Neural cell (in vitro differentiated cells): Measurements from ENCODE around the gene THOC1. TPM values are rescaled to one million over a fixed set of nuclear protein-coding genes. Genes with fewer than 3 reads are reported as not detected.

Experiments used
- H2AFZ ChIP-seq: fragments of 200-600, 300-800 bp; sonication (generic), shearing (Covaris generic); 2 replicates; pipeline ENCODE4 v1.6.0; 2014; ENCODE audit warnings: low read depth, mild to moderate bottlenecking, antibody characterized with exemption, low read length, moderate library complexity
- H3F3A ChIP-seq: fragments of 200-600 bp; shearing (Covaris generic); 2 replicates; pipeline ENCODE4 v1.6.1; 2016; ENCODE audit warnings: mild to moderate bottlenecking, moderate library complexity, mixed read lengths, antibody characterized with exemption, low read length; ENCODE audit not compliant: insufficient read depth, poor library complexity, severe bottlenecking
- H3K27ac ChIP-seq: fragments of 200-600, 300-800 bp; sonication (generic), shearing (Covaris generic); 2 replicates; pipeline ENCODE4 v1.5.1; 2014; ENCODE audit warnings: mild to moderate bottlenecking, low read length, moderate library complexity
- H3K27me3 ChIP-seq: fragments of 300-800, 200-600 bp; sonication (generic), shearing (Covaris generic); 2 replicates; pipeline ENCODE4 v1.6.0; 2014; ENCODE audit warnings: mild to moderate bottlenecking, low read depth, low read length, moderate library complexity; ENCODE audit not compliant: insufficient read depth
- H3K36me3 ChIP-seq: fragments of 300-800, 200-600 bp; sonication (generic), shearing (Covaris generic); 2 replicates; pipeline ENCODE4 v1.5.1; 2014; ENCODE audit warnings: mild to moderate bottlenecking, antibody characterized with exemption, low read length, moderate library complexity; ENCODE audit not compliant: insufficient read depth
- H3K4me2 ChIP-seq: fragments of 300-800, 200-600 bp; sonication (generic), shearing (Covaris generic); 2 replicates; pipeline ENCODE4 v1.6.0; 2014; ENCODE audit warnings: mild to moderate bottlenecking, low read length
- H3K4me3 ChIP-seq: fragments of 300-800, 200-600 bp; sonication (generic), shearing (Covaris generic); 2 replicates; pipeline ENCODE4 v1.5.1; 2014; ENCODE audit warnings: mild to moderate bottlenecking, low read length, moderate library complexity
- H3K79me2 ChIP-seq: fragments of 200-600 bp; shearing (Covaris generic); replicated peaks from 2 replicates; pipeline ENCODE4 v1.6.0; 2014; ENCODE audit warnings: mild to moderate bottlenecking, low read length, moderate library complexity; ENCODE audit not compliant: insufficient read depth
- H3K9ac ChIP-seq: fragments of 300-800, 200-600 bp; sonication (generic), shearing (Covaris generic); 2 replicates; pipeline ENCODE4 v1.6.1; 2016; ENCODE audit warnings: mild to moderate bottlenecking, low read length, mixed read lengths
- H3K9me2 ChIP-seq: fragments of 200-600 bp; shearing (Covaris generic); 2 replicates; pipeline ENCODE4 v1.6.1; 2016; ENCODE audit warnings: mild to moderate bottlenecking, low read length, mixed read lengths; ENCODE audit not compliant: insufficient read depth
- H3K9me3 ChIP-seq: fragments of 200-600, 300-800 bp; sonication (generic), shearing (Covaris generic); 2 replicates; pipeline ENCODE4 v1.6.1; 2016; ENCODE audit warnings: mild to moderate bottlenecking, mixed run types, low read length, moderate library complexity, mixed read lengths
- H4K20me1 ChIP-seq: fragments of 200-600 bp; shearing (Covaris generic); 2 replicates; pipeline ENCODE4 v1.6.1; 2016; ENCODE audit warnings: mild to moderate bottlenecking, mixed run types; ENCODE audit not compliant: insufficient read depth
- EP300 ChIP-seq: fragments of 450-650 bp; conservative IDR thresholded peaks from 2 replicates; pipeline ENCODE4 v1.6.1; 2014; ENCODE audit warnings: antibody characterized with exemption, mild to moderate bottlenecking, moderate library complexity; ENCODE audit not compliant: poor library complexity, severe bottlenecking
- EZH2 ChIP-seq: fragments of 200-600, 300-800 bp; shearing (Covaris generic), sonication (generic); IDR thresholded peaks from 2 replicates; pipeline ENCODE4 v1.6.1; 2014; ENCODE audit warnings: antibody characterized with exemption, low read length, borderline replicate concordance, mild to moderate bottlenecking; ENCODE audit not compliant: insufficient read depth, poor library complexity, severe bottlenecking
- MXI1 ChIP-seq: fragments of 450-650 bp; conservative IDR thresholded peaks from 2 replicates; pipeline ENCODE4 v1.6.1; 2014; ENCODE audit warnings: antibody characterized with exemption, mild to moderate bottlenecking; ENCODE audit not compliant: poor library complexity, severe bottlenecking
- POLR2AphosphoS5 ChIP-seq: IDR thresholded peaks from 2 replicates; pipeline ENCODE4 v1.6.1; 2012
- RAD21 ChIP-seq: fragments of 450-650 bp; conservative IDR thresholded peaks from 2 replicates; pipeline ENCODE4 v1.6.1; 2014; ENCODE audit warnings: antibody characterized with exemption, mild to moderate bottlenecking, moderate library complexity
- SMC3 ChIP-seq: fragments of 450-650 bp; conservative IDR thresholded peaks from 2 replicates; pipeline ENCODE4 v1.6.1; 2014; ENCODE audit warnings: antibody characterized with exemption, mild to moderate bottlenecking, moderate library complexity; ENCODE audit not compliant: poor library complexity
- TAF1 ChIP-seq: IDR thresholded peaks from 2 replicates; pipeline ENCODE4 v1.6.1; 2012; ENCODE audit warnings: low read depth
- polyA plus RNA-seq: library from polyadenylated mRNA; depleted of rRNA; stranded (reverse); fragments of >200 nt; gene quantifications from 2 replicates; pipeline ENCODE4 v1.2.3, GENCODE V29; 2014
- TF ChIP-seq, protein P1 (sequence below): IDR thresholded peaks from 2 replicates; pipeline ENCODE4 v1.6.1; 2012; ENCODE audit warnings: borderline replicate concordance
- TF ChIP-seq, protein P2 (sequence below): fragments of 450-650 bp; IDR thresholded peaks from 2 replicates; pipeline ENCODE4 v1.5.1; 2014; ENCODE audit warnings: antibody characterized with exemption, mild to moderate bottlenecking, moderate library complexity; ENCODE audit not compliant: poor library complexity, severe bottlenecking

THOC1 gene
- polyA plus RNA-seq, 1 donor from 2014 or later, result 168 TPM

DNA sequence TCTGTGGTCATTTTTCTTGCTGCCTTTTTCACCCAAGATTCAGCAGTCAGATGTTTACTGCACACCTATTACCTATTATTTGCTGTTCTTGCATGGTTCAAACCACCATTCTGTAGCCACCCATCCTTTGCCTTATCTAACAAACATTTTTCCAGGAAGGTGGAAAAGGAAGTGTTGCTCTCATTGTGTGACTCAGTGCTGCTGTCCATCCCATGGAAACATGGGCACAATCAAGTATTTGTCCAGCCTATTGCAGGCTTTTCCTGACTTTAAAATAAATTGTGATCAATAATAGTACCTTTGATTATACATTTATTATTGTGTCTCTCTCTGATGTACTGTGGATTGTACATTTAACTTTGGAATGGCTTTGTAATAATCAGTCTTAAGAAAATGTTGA, 56.3 kb downstream of the THOC1 start:
- Histone ChIP-seq H4K20me1 (no peaks in the 10 kb centered on the region), H3K9me2 (no peaks in the 10 kb centered on the region), H2AFZ (no peak overlapping the region), H3K27ac (no peak overlapping the region), H3K4me3 (no peak overlapping the region), H3K9ac (no peak overlapping the region), H3K4me2 (no peak overlapping the region), H3K27me3 (no peaks in the 10 kb centered on the region), H3K36me3 (peaks cover 13% of the 10 kb centered on the region), H3K9me3 (no peaks in the 10 kb centered on the region), H3F3A (no peaks in the 10 kb centered on the region), H3K79me2 (no peaks in the 10 kb centered on the region)
- TF ChIP-seq EP300, result no peak
- no peak for TF ChIP-seq POLR2AphosphoS5
- TF ChIP-seq RAD21, result no peak
- TF ChIP-seq MXI1, result no peak
- TF ChIP-seq, protein P1, sequence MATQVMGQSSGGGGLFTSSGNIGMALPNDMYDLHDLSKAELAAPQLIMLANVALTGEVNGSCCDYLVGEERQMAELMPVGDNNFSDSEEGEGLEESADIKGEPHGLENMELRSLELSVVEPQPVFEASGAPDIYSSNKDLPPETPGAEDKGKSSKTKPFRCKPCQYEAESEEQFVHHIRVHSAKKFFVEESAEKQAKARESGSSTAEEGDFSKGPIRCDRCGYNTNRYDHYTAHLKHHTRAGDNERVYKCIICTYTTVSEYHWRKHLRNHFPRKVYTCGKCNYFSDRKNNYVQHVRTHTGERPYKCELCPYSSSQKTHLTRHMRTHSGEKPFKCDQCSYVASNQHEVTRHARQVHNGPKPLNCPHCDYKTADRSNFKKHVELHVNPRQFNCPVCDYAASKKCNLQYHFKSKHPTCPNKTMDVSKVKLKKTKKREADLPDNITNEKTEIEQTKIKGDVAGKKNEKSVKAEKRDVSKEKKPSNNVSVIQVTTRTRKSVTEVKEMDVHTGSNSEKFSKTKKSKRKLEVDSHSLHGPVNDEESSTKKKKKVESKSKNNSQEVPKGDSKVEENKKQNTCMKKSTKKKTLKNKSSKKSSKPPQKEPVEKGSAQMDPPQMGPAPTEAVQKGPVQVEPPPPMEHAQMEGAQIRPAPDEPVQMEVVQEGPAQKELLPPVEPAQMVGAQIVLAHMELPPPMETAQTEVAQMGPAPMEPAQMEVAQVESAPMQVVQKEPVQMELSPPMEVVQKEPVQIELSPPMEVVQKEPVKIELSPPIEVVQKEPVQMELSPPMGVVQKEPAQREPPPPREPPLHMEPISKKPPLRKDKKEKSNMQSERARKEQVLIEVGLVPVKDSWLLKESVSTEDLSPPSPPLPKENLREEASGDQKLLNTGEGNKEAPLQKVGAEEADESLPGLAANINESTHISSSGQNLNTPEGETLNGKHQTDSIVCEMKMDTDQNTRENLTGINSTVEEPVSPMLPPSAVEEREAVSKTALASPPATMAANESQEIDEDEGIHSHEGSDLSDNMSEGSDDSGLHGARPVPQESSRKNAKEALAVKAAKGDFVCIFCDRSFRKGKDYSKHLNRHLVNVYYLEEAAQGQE, result no peak
- TF ChIP-seq EZH2, result no peak
- no peak for TF ChIP-seq SMC3
- no peak for TF ChIP-seq TAF1
- TF ChIP-seq, protein P2, sequence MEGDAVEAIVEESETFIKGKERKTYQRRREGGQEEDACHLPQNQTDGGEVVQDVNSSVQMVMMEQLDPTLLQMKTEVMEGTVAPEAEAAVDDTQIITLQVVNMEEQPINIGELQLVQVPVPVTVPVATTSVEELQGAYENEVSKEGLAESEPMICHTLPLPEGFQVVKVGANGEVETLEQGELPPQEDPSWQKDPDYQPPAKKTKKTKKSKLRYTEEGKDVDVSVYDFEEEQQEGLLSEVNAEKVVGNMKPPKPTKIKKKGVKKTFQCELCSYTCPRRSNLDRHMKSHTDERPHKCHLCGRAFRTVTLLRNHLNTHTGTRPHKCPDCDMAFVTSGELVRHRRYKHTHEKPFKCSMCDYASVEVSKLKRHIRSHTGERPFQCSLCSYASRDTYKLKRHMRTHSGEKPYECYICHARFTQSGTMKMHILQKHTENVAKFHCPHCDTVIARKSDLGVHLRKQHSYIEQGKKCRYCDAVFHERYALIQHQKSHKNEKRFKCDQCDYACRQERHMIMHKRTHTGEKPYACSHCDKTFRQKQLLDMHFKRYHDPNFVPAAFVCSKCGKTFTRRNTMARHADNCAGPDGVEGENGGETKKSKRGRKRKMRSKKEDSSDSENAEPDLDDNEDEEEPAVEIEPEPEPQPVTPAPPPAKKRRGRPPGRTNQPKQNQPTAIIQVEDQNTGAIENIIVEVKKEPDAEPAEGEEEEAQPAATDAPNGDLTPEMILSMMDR, result no peak

DNA sequence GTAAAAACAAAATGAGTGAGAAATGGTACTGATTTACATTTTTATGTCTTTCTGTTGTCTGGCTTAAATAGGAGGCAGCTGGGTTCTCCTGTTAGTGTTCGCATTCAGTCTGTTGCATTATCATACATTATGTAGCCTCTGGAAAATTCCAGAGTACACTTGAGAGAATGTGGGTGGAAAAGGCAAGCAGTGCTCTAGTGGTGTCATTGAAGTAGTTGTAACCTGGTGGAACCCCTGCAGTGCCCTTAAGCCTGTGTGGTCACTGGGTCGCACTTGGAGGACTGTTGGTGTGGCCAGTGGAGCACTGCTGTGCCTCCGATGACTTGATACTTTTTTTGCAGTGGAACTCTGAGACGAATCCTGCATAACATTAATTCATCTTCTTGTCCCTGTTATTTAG, 57.1 kb downstream of the THOC1 start:
- Histone ChIP-seq H3K4me3 (no peak overlapping the region), H3K4me2 (no peak overlapping the region), H3K79me2 (no peaks in the 10 kb centered on the region), H3K9ac (no peak overlapping the region), H3K36me3 (peaks cover 12% of the 10 kb centered on the region), H2AFZ (no peak overlapping the region), H3K27ac (no peak overlapping the region), H3F3A (no peaks in the 10 kb centered on the region), H3K9me2 (no peaks in the 10 kb centered on the region), H3K27me3 (no peaks in the 10 kb centered on the region), H3K9me3 (no peaks in the 10 kb centered on the region), H4K20me1 (no peaks in the 10 kb centered on the region)
- no peak for TF ChIP-seq EP300
- no peak for TF ChIP-seq POLR2AphosphoS5
- TF ChIP-seq EZH2, result no peak
- no peak for TF ChIP-seq TAF1
- no peak for TF ChIP-seq RAD21

DNA sequence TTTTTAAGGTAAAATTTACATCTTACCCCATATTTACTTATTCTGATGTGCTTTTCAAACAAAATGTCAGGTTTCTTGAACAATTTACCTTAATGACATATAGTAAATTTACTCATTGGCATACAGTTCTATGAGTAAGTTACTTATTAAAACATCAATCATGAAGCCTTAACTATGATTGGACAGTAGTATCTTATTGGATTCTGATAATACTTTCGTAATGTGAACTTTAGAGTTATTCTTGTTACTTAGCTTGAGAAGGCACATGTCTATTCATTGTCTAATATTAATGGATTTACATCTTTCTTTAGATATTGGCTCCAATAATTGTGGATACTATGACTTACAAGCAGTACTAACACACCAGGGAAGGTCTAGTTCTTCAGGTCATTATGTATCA, 57.8 kb downstream of the THOC1 start:
- TF ChIP-seq SMC3, result no peak
- TF ChIP-seq, protein P1, result no peak
- TF ChIP-seq EP300, result no peak
- TF ChIP-seq RAD21, result no peak
- no peak for TF ChIP-seq TAF1
- TF ChIP-seq, protein P2, result no peak
- no peak for TF ChIP-seq MXI1
- TF ChIP-seq EZH2, result no peak
- no peak for TF ChIP-seq POLR2AphosphoS5
- Histone ChIP-seq H3K9ac (no peak overlapping the region), H3K36me3 (peaks cover 6% of the 10 kb centered on the region), H3K27ac (no peak overlapping the region), H3K27me3 (no peaks in the 10 kb centered on the region), H4K20me1 (no peaks in the 10 kb centered on the region), H3F3A (no peaks in the 10 kb centered on the region), H3K9me2 (no peaks in the 10 kb centered on the region), H3K4me3 (no peak overlapping the region), H2AFZ (no peak overlapping the region), H3K4me2 (no peak overlapping the region), H3K9me3 (no peaks in the 10 kb centered on the region), H3K79me2 (no peaks in the 10 kb centered on the region)
